GM21367 (cell line): ENCODE results near the gene USP48.

Source experiments
- ATAC-seq: cut with Tn5 transposase; IDR thresholded peaks from one replicate; pipeline ENCODE4 v1.9.1; 2021; ENCODE audit not compliant: unreplicated experiment

The USP48 gene

GRCh38 chr1:21749859-21750468 is 33.0 kb downstream of the USP48 start:
- no peak for ATAC-seq

GRCh38 chr1:21749109-21749508 is 33.8 kb downstream of the USP48 start:
- ATAC-seq, result no peak

- no peak for ATAC-seq
These were observed 39.5 kb downstream of the USP48 start for GRCh38 chr1:21743476-21743875.

- no peak for ATAC-seq
These were observed 40.4 kb downstream of the USP48 start for GRCh38 chr1:21742578-21742977.

- no peak for ATAC-seq
These were observed 41.7 kb downstream of the USP48 start for GRCh38 chr1:21741206-21741605.

- ATAC-seq, result no peak
These were observed 46.1 kb downstream of the USP48 start for GRCh38 chr1:21736876-21737275.

GRCh38 chr1:21736011-21736410 is 46.9 kb downstream of the USP48 start:
- ATAC-seq, result no peak

- ATAC-seq, result no peak
These were observed 48.4 kb downstream of the USP48 start for GRCh38 chr1:21734526-21734925.

- no peak for ATAC-seq
These were observed 50.3 kb downstream of the USP48 start for GRCh38 chr1:21732664-21733063.

- ATAC-seq, result no peak
These were observed 57.1 kb downstream of the USP48 start for GRCh38 chr1:21725748-21726392.

GRCh38 chr1:21724570-21724969 is 58.4 kb downstream of the USP48 start:
- no peak for ATAC-seq

GRCh38 chr1:21724098-21724497 is 58.9 kb downstream of the USP48 start:
- no peak for ATAC-seq

- no peak for ATAC-seq
These were observed 61.5 kb downstream of the USP48 start for GRCh38 chr1:21721295-21721985.

GRCh38 chr1:21716169-21716568 is 66.8 kb downstream of the USP48 start:
- no peak for ATAC-seq

GRCh38 chr1:21707891-21708290 is 75.1 kb downstream of the USP48 start:
- ATAC-seq, result no peak

GRCh38 chr1:21707086-21707840 is 75.7 kb downstream of the USP48 start:
- ATAC-seq, result no peak

GRCh38 chr1:21706151-21706835 is 76.7 kb downstream of the USP48 start:
- ATAC-seq, result no peak

GRCh38 chr1:21705303-21705980 is 77.5 kb downstream of the USP48 start:
- no peak for ATAC-seq

- ATAC-seq, result no peak
These were observed 78.8 kb downstream of the USP48 start for GRCh38 chr1:21704145-21704544.

GRCh38 chr1:21703318-21703963 is 79.5 kb downstream of the USP48 start:
- no peak for ATAC-seq
